Heart left ventricle (tissue), 13 donors: ENCODE results near the gene CD4.

Source experiments
- CTCF ChIP-seq, 12 donors: fragments of 200-600 bp; sonication (generic) in 4 of 12; IDR thresholded peaks; one replicate each; pipeline versions ENCODE4 v1.5.0 to v1.8.0; 2018 to 2022; ENCODE audit warnings: antibody characterized with exemption in 12 of 12, mild to moderate bottlenecking in 5 of 12
- POLR2A ChIP-seq, 2 donors: fragments of 450-650 bp; IDR thresholded peaks; one replicate each; pipeline ENCODE4 v1.6.1; 2017; ENCODE audit warnings: antibody characterized with exemption in 2 of 2, mild to moderate bottlenecking in 2 of 2, moderate library complexity in 2 of 2
- donor health status: ischemic (EF 13 %, LVEDD 7.1; RV severe dilation, severe dysfunction).
- donor health status: DM: no; HTN: yes; CAD: no.
- donor health status: DM: no; HTN: no; CAD: no.
- donor health status: ischemic (EF 25% LVEDD 6.9; RV normal size, moderate dysfunction).
- donor health status: ischemic (EF 25% LVEDD 5.7; RV mildly dilated, moderate dysfunction).
- donor health status: ischemic (EF 35%, LVEDD 5.7; RV mildly dilated, moderate dysfunction).
- donor health status: nonischemic (EF 11% LVEDD 7.7; RV severe dilation, severe dysfunction).
- donor health status: DM: yes; HTN: yes; CAD: no.
- donor health status: PGD.
- donor health status: ischemic (EF 29% LVEDD 5.4; RV normal size, mild dysfunction).
- donor health status: nonischemic (EF 23%, LVEDD 6.1; RV moderate dilation, normal function).

- TF ChIP-seq POLR2A (IDR thresholded peaks at IDR 0.05), result no peak
- TF ChIP-seq CTCF (IDR thresholded peaks at IDR 0.05), result no peak
Observed at GRCh38 chr12:6840761-6841515, 51.6 kb downstream of the CD4 start, which contains the start of gene GNB3.
